22Rv1 (cell line): Measurements from ENCODE around the gene RFLNA.

Source experiments
- CTCF ChIP-seq: fragments of 450-650 bp; IDR thresholded peaks from 2 replicates; pipeline ENCODE4 v1.5.1; 2017; ENCODE audit warnings: mild to moderate bottlenecking
- ZFX ChIP-seq: fragments of 450-650 bp; IDR thresholded peaks from 2 replicates; pipeline ENCODE4 v1.6.1; 2017; ENCODE audit warnings: antibody characterized with exemption, borderline replicate concordance

GRCh38 chr12:124261885-124262284, 33.0 kb upstream of the RFLNA start:
- no peak for TF ChIP-seq CTCF
- no peak for TF ChIP-seq ZFX
